ENCODE data around the gene SUGCT. TPM values are rescaled to one million over a fixed set of nuclear protein-coding genes. Genes with fewer than 3 reads are reported as not detected.

SUGCT gene
- total and polyA plus RNA-seq, 2 of the 8 experiments (the other 6 are each of a cell fraction or from before 2014, with no cell fraction given) = 2.8 to 5.4 TPM

DNA sequence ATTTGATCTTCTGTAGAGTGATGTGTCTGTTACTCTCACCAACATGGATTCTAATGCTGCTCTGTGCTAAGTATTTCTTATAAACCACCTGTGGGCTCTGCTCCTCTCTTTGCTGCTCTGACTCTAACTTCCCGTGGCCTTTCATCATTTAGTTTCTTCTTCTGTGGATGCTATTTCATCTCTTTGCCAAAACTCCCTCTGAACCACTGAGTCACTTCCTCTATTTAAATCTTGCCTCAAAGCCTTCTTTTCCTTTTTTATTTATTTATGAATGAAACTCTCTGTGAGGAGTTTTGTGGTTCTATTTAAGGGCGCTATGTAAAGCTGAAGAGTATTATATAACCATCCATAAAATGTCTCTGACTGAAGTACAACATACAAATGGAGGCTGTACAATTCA lies 538.5 kb downstream of the SUGCT start:
- Histone ChIP-seq H3K18ac (ENCODE audit: extremely low read depth, low read length) (no peak overlapping the region), H2BK120ac (replicated peaks; ENCODE audit: low read depth, low read length) (no peak overlapping the region), H3K4ac (replicated peaks; ENCODE audit: insufficient read length, low read depth, low read length) (no peak overlapping the region), H3K23me2 (ENCODE audit: low read depth, low read length) (no peaks in the 10 kb centered on the region), H2BK5ac (ENCODE audit: low read depth, low read length) (no peak overlapping the region), H3K56ac (replicated peaks; ENCODE audit: insufficient read length, low read depth, low read length) (no peak overlapping the region), H3K9me3 (ENCODE audit: insufficient read depth in 2 of 2, low read depth in 1 of 2, low read length in 1 of 2) (no peaks in the 10 kb centered on the region), H4K8ac (ENCODE audit: extremely low read depth, insufficient read depth, low read length) (no peak overlapping the region), H3K79me2 (ENCODE audit: control insufficient read depth in 1 of 2, insufficient read depth in 2 of 2, low read length in 2 of 2) (no peaks in the 10 kb centered on the region), H4K91ac (replicated peaks; ENCODE audit: insufficient read length, low read length) (no peak overlapping the region), H3K4me3 (ENCODE audit: extremely low read depth in 1 of 4, insufficient read depth in 2 of 4, low read depth in 3 of 4, low read length in 4 of 4) (no peak overlapping the region), H2BK20ac (ENCODE audit: low read length) (no peak overlapping the region), H4K20me1 (replicated peaks in 1 of 2; ENCODE audit: control insufficient read depth in 1 of 2, insufficient read depth in 2 of 2, low read length in 2 of 2) (no peaks in the 10 kb centered on the region), H3K14ac (ENCODE audit: insufficient read length) (no peak overlapping the region), H3K23ac (ENCODE audit: insufficient read length) (no peak overlapping the region), H2AK5ac (ENCODE audit: low read depth, low read length) (no peak overlapping the region), H3K36me3 (ENCODE audit: control insufficient read depth in 2 of 4, insufficient read depth in 4 of 4, low read length in 3 of 4) (no peaks in the 10 kb centered on the region), H3K27me3 (replicated peaks in 1 of 4; ENCODE audit: control insufficient read depth in 3 of 4, extremely low read depth in 1 of 4, insufficient read depth in 3 of 4, low read length in 3 of 4) (no peaks in the 10 kb centered on the region), H2BK15ac (ENCODE audit: low read length) (no peak overlapping the region), H2AFZ (ENCODE audit: low read length) (no peak overlapping the region), H4K5ac (ENCODE audit: insufficient read length, low read depth, low read length) (no peak overlapping the region), H3K9ac (replicated peaks in 1 of 4; ENCODE audit: extremely low read depth in 1 of 4, low read depth in 3 of 4, low read length in 3 of 4) (no peak overlapping the region), H2BK12ac (ENCODE audit: low read depth, low read length) (no peak overlapping the region), H3K27ac (ENCODE audit: low read depth, low read length) (no peak overlapping the region), H3K79me1 (ENCODE audit: low read depth, low read length) (no peaks in the 10 kb centered on the region), H3K4me2 (ENCODE audit: insufficient read depth in 1 of 2, low read depth in 2 of 2, low read length in 2 of 2) (no peak overlapping the region), H3K4me1 (replicated peaks in 1 of 4; ENCODE audit: control insufficient read depth in 3 of 4, insufficient read depth in 4 of 4, low read length in 3 of 4) (no peaks in the 10 kb centered on the region)
- TF ChIP-seq EP300 (IDR thresholded peaks at IDR 0.05; ENCODE audit: borderline replicate concordance in 1 of 2, low read depth in 2 of 2, low read length in 2 of 2) = no peak
- TF ChIP-seq KDM1A (IDR thresholded peaks at IDR 0.05; ENCODE audit: borderline replicate concordance, low read length) = no peak
- 89% methylated on average over 2 of the region's 2 CpGs; no CpG with 5 or more reads in 1 of the 2 experiments for WGBS, 2 experiments (ENCODE audit: extremely low coverage in 1 of 2, insufficient coverage in 1 of 2, insufficient read length in 1 of 2, insufficient replicate concordance in 2 of 2, low coverage in 1 of 2, low lambda C conversion rate in 2 of 2, missing lambda C conversion rate in 1 of 2)
- no peak for FAIRE-seq
- ChIA-PET CTCF (ENCODE audit: partially characterized antibody) (no interaction called here), POLR2A (ENCODE audit: partially characterized antibody) (no interaction called here)
- no peak for DNase-seq (ENCODE audit: low read depth in 1 of 2, low spot score in 2 of 2)
